Measurements from ENCODE around the gene VSIG8.
A peak's percentile ranks its signal among the peaks of the same experiment; 100 is the strongest.

The VSIG8 gene

GRCh38 chr1:159856576-159856975, 5.9 kb downstream of the VSIG8 start:
- DNase-seq (ENCODE audit: low read depth) = no peak

- no peak for DNase-seq (ENCODE audit: low read depth)
Observed at GRCh38 chr1:159855709-159856108, 6.7 kb downstream of the VSIG8 start.

- DNase-seq (ENCODE audit: low read depth) = peak; percentile 70
Observed at GRCh38 chr1:159854693-159855192, 7.7 kb downstream of the VSIG8 start.

GRCh38 chr1:159854116-159854692, 8.3 kb downstream of the VSIG8 start:
- DNase-seq (ENCODE audit: low read depth) = peak; percentile 7

GRCh38 chr1:159853417-159854115, 8.9 kb downstream of the VSIG8 start:
- no peak for DNase-seq (ENCODE audit: low read depth)

- no peak for DNase-seq (ENCODE audit: low read depth)
Observed at GRCh38 chr1:159851407-159851806, 11.1 kb downstream of the VSIG8 start.

- no peak for DNase-seq (ENCODE audit: low read depth)
Observed at GRCh38 chr1:159849626-159850366, 12.7 kb downstream of the VSIG8 start.

- no peak for DNase-seq (ENCODE audit: low read depth)
Observed at GRCh38 chr1:159848326-159848725, 14.1 kb downstream of the VSIG8 start.

- DNase-seq (ENCODE audit: low read depth) = no peak
Observed at GRCh38 chr1:159847231-159847630, 15.2 kb downstream of the VSIG8 start.

GRCh38 chr1:159845751-159846629, 16.5 kb downstream of the VSIG8 start:
- DNase-seq (ENCODE audit: low read depth) = no peak

GRCh38 chr1:159843459-159843858, 19.0 kb downstream of the VSIG8 start:
- DNase-seq (ENCODE audit: low read depth) = no peak

GRCh38 chr1:159841749-159842148, 20.7 kb downstream of the VSIG8 start:
- no peak for DNase-seq (ENCODE audit: low read depth)

- no peak for DNase-seq (ENCODE audit: low read depth)
Observed at GRCh38 chr1:159839116-159839849, 23.2 kb downstream of the VSIG8 start.

GRCh38 chr1:159838715-159839114, 23.7 kb downstream of the VSIG8 start:
- no peak for DNase-seq (ENCODE audit: low read depth)

- DNase-seq (ENCODE audit: low read depth) = no peak
Observed at GRCh38 chr1:159835862-159836525, 26.5 kb downstream of the VSIG8 start.

- DNase-seq (ENCODE audit: low read depth) = no peak
Observed at GRCh38 chr1:159835356-159835755, 27.1 kb downstream of the VSIG8 start.

GRCh38 chr1:159832309-159832708, 30.1 kb downstream of the VSIG8 start:
- no peak for DNase-seq (ENCODE audit: low read depth)

- no peak for DNase-seq (ENCODE audit: low read depth)
Observed at GRCh38 chr1:159831412-159832141, 30.9 kb downstream of the VSIG8 start.

GRCh38 chr1:159830722-159831121, 31.7 kb downstream of the VSIG8 start:
- DNase-seq (ENCODE audit: low read depth) = no peak

- DNase-seq (ENCODE audit: low read depth) = no peak
Observed at GRCh38 chr1:159829822-159830465, 32.5 kb downstream of the VSIG8 start.

Data from stimulated activated CD8-positive, alpha-beta memory T cell treated with anti-CD3 and anti-CD28 coated beads, Interleukin-12 subunit alpha, Interleukin-12 subunit beta, amount 100 ng/mL, for 4 hours (primary cell).